NCI-H1694 (cell line): ENCODE data around the gene STAP1.
"Not testable (repeated sequence)": the region's sequence is repeated elsewhere in the genome, so short reads cannot be mapped to it uniquely, and the experiment has no call there.

Experiments used
- DNase-seq: peaks from one replicate; lab custom pipeline; 2025; lab: John Stamatoyannopoulos, UW

The STAP1 gene, protein sequence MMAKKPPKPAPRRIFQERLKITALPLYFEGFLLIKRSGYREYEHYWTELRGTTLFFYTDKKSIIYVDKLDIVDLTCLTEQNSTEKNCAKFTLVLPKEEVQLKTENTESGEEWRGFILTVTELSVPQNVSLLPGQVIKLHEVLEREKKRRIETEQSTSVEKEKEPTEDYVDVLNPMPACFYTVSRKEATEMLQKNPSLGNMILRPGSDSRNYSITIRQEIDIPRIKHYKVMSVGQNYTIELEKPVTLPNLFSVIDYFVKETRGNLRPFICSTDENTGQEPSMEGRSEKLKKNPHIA

GRCh38 chr4:67558493-67558892, at the start of gene STAP1:
Gene STAP1 (plus strand): TSS chr4:67558727. CDS start chr4:67558810, 83 bp downstream.
- no peak for DNase-seq

DNA sequence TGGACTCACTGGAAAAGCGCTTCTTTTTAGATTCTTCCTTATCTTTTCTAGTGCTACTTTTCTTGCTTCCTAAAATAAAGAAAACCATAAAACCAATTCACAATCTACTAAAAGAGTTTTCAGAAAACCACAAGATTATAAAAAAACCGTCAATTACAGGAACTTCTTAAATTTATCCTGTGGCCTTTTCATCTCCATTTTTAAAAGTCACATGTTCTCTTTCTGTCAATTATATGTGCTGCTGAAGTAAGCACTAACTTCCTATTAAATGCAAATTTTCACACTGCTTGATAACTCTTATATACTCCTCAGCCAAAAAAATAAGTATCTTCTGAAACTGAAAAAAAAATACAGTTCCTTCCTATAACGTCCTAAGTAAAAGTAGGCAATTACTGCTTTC, 46.0 kb upstream of the STAP1 start:
- no peak for DNase-seq

DNA sequence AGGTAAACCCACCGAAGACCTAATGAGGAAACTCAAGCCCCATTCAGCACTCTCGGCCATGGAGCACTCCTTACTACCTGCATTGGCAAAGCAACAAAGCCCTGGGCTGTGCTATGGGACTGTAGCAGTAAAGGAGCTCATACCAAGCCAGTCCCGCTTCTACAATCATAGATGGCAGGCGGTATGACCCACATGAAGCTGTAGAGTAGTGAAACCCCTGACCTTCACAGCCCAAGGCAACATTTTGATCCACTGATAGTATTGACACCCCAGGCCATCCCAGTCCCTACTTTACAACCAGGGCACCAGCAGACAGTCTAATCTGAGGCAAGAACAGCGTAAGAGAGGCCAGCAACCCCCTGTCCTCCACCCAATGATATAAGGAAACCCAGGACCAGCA, 38.4 kb upstream of the STAP1 start:
- DNase-seq, result no peak

DNA sequence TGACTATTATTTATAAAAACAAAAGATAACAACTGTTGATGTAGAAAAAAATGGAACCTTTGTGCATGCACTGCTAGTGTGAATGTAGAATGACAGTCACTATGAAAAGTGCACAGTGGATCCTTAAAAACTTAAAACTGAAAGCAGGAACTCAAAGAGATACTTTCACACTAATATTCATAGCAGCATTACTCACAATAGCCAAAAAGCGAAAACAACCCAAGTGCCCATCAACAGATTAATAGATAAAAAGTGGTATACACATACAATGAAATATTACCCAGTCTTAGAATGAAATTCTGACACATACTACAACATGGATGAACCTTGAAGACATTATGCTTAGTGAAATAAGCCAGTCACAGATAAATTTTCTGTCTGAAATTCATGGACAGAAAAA, 37.0 kb upstream of the STAP1 start:
- DNase-seq, result no peak

DNA sequence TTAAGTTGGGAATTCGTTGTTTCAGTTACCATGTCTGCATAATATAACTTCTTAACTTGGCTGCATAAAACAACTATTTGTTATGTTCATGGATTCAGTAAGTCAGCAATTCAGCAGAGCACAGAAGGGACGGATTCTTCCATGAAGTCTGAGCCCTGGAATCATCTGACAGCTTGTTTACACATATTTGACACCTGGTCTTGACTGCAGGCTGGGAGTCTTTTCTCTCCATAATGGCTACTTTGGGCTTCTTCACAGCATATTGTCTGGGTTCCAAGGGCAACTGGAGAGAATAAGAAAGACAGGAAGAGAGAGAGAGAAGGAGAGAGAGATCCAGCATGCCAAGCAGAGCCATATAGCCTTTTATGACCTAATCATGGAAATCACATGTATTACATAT, 36.3 kb upstream of the STAP1 start:
- DNase-seq, result no peak

GRCh38 chr4:67522851-67523671, 35.5 kb upstream of the STAP1 start:
- DNase-seq, result no peak

DNA sequence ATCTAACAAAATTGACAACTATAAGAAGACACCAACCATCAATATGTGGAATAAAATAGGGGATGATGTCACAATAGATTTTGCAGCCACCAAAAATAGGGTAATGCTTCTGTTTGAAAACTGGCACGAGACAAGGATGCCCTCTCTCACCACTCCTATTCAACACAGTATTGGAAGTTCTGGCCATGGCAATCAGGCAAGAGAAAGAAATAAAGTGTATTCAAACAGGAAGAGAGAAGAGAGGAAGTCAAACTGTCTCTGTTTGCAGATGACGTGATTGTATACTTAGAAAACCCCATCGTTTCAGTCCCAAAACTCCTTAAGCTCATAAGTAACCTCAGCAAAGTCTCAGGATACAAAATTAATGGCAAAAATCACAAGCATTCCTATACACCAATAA, 34.4 kb upstream of the STAP1 start:
- not testable (repeated sequence) for DNase-seq

GRCh38 chr4:67531379-67531962, 27.1 kb upstream of the STAP1 start:
- DNase-seq, result peak; percentile 26

DNA sequence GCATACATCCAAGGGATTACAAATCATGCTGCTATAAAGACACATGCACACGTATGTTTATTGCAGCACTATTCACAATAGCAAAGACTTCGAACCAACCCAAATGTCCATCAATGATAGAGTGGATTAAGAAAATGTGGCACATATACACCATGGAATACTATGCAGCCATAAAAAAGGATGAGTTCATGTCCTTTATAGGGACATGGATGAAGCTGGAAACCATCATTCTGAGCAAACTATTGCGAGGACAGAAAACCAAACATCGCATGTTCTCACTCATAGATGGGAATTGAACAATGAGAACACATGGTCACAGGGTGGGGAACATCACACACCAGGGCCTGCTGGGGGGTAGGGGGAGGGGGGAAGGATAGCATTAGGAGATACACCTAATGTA, 26.1 kb upstream of the STAP1 start:
- DNase-seq, result not testable (repeated sequence)

GRCh38 chr4:67533112-67533511, 25.4 kb upstream of the STAP1 start:
- DNase-seq, result no peak

- no peak for DNase-seq
Observed at GRCh38 chr4:67535280-67535840, 23.2 kb upstream of the STAP1 start.

DNA sequence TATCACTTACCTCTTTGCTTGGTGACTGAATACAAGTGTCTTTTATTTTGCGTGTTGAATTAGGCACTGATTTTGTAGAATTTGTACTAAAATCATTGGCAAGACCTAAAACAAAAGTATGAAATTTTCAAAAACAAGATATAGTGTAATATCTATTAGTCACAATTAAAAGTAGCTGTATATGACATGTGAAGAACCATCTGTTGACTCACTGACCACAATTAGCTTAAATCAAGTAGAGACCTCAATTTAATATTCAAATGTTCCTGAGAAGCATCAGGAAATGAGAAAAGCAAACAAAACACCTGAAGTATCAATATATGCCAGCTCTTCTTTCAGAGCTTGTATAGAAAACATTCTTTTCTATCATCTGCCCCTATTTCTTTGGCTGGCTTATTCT, 18.7 kb upstream of the STAP1 start:
- DNase-seq, result no peak

DNA sequence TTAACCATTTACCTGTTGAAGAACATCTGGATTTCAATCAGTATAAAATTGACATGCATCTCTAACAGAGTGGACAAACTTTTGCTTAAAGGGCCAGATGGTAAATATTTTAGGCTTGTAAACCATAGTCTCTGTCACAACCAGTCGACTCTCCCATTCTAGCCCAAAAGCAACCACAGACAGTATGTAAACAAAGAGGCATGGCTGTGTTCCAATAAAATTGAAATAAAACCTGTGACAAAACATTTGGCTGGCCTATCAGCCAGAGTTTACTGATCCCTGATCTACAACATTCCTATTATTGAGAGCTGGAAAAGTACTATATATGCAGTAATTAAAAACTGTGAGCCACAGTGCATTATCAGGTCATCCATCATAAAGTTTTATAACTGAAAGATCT, 16.5 kb upstream of the STAP1 start:
- no peak for DNase-seq

GRCh38 chr4:67545199-67546003, 13.1 kb upstream of the STAP1 start, which contains the start of gene CENPC:
Gene CENPC (minus strand): TSS chr4:67545503. CDS start chr4:67545355, 148 bp downstream.
- DNase-seq, result peak; percentile 85

DNA sequence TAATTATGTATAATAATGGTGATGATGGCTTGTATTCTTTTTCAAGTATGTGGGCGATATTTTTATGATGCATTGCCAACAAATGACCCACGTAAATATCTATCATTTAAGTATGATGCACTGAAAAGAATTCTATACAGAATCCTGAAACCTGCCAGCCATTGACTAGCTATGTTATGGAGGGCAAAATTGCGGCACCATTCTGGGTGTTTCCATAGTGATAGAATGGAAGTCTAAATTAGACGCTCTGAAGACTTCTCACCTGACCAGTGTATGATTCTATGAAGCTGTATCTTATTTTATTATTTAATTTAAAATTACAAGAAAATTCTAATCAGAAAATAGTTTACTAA, 12.5 kb upstream of the STAP1 start:
- no peak for DNase-seq

DNA sequence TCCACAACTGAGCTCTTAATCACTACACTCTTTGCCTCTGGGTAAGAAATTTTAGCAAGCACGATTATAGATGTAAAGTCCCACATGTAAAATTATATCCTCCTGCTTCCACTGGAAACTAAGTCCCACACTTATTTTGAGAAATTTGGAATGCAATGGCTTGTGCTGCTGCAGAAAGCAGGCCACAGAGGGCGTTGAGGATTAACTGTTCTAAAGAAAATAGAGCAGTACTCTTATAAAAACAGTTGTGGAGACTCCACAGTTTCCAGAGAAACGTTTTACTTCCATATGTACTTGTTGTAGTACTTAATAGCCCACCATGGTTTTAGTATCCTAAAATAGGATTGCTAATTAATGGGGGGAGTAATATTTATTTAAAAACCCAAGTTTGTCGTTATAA, 11.6 kb upstream of the STAP1 start:
- DNase-seq, result no peak

DNA sequence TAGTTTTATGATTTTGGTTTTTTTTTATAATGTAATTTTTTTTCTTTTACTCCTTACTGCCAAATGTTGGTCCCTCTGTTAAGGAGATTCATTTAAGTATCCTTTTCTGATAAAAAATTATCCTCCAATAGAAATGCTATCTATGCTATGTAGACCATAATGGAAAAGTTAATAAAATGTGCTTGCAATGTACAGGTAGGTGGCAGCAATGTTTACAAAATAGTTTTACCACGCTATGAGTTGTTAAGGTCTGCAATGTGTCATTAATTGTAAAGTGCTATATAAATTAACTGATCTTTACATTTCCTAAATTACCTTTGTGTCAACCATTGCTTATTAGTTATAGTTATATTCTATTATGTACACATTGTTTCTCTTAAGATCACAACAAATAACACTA, 9.4 kb upstream of the STAP1 start:
- DNase-seq, result peak; percentile 6

- no peak for DNase-seq
Observed at GRCh38 chr4:67550451-67550850, 8.1 kb upstream of the STAP1 start.

DNA sequence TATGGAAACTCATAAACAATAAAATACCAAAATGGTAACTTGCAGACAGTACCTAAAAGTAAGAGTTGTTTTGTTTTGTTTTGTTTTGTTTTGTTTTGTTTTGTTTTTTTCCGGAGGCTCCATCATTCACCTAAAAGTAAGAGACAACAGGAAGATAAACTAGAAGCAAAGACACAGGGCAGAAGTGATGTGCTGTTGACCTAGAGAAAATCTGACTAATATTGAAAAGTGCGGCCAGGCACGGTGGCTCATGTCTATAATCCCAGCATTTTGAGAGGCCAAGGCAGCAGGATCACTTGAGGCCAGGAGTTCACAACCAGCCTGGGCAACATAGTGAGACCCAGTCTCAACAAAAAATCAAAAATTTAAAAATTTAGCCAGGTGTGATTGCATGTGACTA, 7.7 kb upstream of the STAP1 start:
- DNase-seq, result no peak

DNA sequence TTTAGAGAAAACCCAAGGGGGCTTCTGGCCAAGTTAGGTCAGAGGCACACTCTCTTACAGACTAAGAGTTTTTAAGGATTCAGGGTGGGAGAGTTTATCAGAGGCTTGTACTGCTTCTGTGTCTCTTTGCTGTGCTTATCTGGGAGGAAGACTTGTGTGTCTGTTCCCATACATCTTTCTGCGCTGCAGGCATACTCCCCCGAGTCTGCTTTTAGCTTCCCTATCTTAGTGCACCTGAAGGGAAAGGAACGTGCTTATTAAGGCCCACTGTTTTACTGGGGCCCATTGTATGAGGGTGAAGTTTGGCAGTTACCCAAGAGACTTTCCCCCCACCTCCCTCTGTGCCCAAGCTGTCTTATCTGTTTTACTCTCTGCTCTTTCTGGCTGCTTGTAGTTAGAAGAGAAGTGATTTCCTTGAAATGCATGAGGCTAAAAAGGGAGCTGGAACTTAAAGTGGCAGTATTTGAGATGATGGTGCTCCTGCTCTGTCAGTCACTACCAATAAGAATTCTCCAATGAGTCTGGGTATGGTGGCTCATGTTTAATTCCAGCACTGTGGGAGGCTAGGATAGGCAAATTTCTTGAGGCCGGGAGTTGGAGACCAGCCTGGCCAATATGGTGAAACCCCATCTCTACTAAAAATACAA, 6.3 kb upstream of the STAP1 start:
- not testable (repeated sequence) for DNase-seq

DNA sequence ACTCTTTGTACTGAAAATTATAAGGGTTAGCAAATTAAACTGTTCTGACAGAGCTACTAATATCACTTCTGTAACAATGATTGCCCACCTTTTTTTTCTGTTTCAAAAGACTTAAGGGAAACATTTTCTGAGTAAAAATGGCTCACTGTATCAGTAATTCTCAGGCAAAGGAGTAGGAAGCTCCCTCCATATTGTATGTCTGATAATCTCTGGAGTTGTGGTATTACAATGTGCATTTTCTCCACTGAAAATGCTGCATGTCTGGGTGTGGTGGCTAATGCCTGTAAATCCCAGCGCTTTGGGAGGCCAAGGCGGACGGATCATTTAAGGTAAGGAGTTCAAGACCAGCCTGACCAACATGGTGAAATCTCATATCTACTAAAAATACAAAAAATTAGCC, 4.4 kb upstream of the STAP1 start:
- DNase-seq, result no peak
